Measurements from ENCODE around the gene LRRC51.

DNA sequence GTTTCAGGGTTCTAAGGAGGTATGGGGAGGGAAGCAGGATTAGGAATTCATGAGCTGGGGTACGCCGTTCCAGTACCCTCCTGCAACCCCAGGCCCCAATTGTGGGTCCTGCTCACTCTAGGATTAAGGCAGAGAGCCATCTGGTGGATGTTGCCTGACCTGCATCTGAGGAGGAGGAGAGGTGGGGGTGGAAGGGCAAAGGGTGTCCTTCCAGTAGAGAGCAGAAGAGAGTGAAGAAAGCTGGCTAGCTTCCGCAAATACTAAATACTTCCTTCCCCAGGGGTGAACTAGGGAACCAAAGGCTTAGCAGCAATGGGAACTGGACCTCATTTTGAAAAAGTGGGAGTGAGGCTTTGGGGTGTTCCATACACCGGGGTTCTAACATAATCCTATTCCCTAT lies 10.6 kb downstream of the LRRC51 start:
- TF ChIP-seq EP300 (IDR thresholded peaks at IDR 0.05) (no peak), POLR2AphosphoS5 (IDR thresholded peaks at IDR 0.05) (peak; percentile 53 to 55)
